ENCODE results near the gene SLC35F3. TPM values are rescaled to one million over a fixed set of nuclear protein-coding genes. Genes with fewer than 3 reads are reported as not detected.

Gene SLC35F3
- total RNA-seq, 1 donor from 2014 or later = 0.57 TPM

DNA sequence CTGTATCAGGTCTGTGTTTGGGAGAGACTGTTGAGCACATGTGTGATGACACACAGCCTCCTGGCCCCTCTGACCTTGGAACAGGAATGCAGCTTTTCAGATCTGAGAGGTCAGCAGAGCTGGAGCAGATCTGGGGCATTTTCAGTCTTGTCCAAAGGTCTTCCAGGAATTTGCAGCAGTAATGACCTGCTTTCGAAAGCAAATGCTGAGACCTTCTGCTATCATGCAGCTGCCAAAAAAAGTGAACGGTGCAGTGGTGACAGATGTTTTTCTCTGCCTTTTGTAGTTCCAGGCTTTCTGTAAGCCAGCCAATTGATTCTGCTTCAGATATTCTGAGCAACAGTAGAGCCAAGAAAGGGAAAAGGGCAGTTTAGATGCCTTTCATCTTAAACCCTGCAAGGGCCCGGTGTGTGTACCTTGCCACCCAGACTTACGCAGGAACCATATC is 331.0 kb downstream of the SLC35F3 start:
- no peak overlapping the region for H3K4me3 Mint-ChIP-seq (ENCODE audit: unreplicated experiment)
- Histone ChIP-seq H3K36me3 (ENCODE audit: insufficient read depth, low read length) (no peaks in the 10 kb centered on the region), H3K79me2 (ENCODE audit: insufficient read depth, low read length) (no peaks in the 10 kb centered on the region), H3K9me3 (ENCODE audit: insufficient read depth, low read depth, low read length) (no peaks in the 10 kb centered on the region), H3K4me1 (ENCODE audit: insufficient read depth, low read length) (no peaks in the 10 kb centered on the region), H3K9ac (ENCODE audit: low read length) (no peak overlapping the region), H2AFZ (ENCODE audit: low read depth, low read length) (no peak overlapping the region), H3K4me2 (ENCODE audit: low read length) (no peak overlapping the region), H3K27ac (ENCODE audit: low read depth, low read length) (no peak overlapping the region), H3K4me3 (ENCODE audit: insufficient read depth, low read depth, low read length) (no peak overlapping the region), H3K27me3 (ENCODE audit: insufficient read depth, low read length) (no peaks in the 10 kb centered on the region), H4K20me1 (ENCODE audit: insufficient read depth, low read length) (no peaks in the 10 kb centered on the region)
- H3K4me1 Mint-ChIP-seq (ENCODE audit: low read depth, unreplicated experiment) = peaks cover 7% of the 10 kb centered on the region
- no peaks in the 10 kb centered on the region for H3K9me3 Mint-ChIP-seq (ENCODE audit: unreplicated experiment)
- TF ChIP-seq, protein P1, sequence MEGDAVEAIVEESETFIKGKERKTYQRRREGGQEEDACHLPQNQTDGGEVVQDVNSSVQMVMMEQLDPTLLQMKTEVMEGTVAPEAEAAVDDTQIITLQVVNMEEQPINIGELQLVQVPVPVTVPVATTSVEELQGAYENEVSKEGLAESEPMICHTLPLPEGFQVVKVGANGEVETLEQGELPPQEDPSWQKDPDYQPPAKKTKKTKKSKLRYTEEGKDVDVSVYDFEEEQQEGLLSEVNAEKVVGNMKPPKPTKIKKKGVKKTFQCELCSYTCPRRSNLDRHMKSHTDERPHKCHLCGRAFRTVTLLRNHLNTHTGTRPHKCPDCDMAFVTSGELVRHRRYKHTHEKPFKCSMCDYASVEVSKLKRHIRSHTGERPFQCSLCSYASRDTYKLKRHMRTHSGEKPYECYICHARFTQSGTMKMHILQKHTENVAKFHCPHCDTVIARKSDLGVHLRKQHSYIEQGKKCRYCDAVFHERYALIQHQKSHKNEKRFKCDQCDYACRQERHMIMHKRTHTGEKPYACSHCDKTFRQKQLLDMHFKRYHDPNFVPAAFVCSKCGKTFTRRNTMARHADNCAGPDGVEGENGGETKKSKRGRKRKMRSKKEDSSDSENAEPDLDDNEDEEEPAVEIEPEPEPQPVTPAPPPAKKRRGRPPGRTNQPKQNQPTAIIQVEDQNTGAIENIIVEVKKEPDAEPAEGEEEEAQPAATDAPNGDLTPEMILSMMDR (IDR thresholded peaks at IDR 0.05; ENCODE audit: insufficient read depth, low read depth, low read length) = no peak
- no peak for TF ChIP-seq EZH2 (IDR thresholded peaks at IDR 0.05; ENCODE audit: insufficient read depth, low read length)
- H3K27me3 Mint-ChIP-seq (ENCODE audit: low read depth, unreplicated experiment) = peaks cover 30% of the 10 kb centered on the region
- no peaks in the 10 kb centered on the region for H3K36me3 Mint-ChIP-seq (ENCODE audit: low read depth, unreplicated experiment)
- FAIRE-seq (no peak), DNase-seq (ENCODE audit: low read depth) (no peak)
- H3K27ac Mint-ChIP-seq (ENCODE audit: unreplicated experiment) = no peak overlapping the region

GRCh38 chr1:234237393-234237792 is 332.9 kb downstream of the SLC35F3 start:
- FAIRE-seq = no peak
- H3K4me3 ChIP-seq (ENCODE audit: insufficient read depth, low read depth, low read length) = no peak overlapping the region
- H4K20me1 ChIP-seq (ENCODE audit: insufficient read depth, low read length) = no peaks in the 10 kb centered on the region
- H3K9ac ChIP-seq (ENCODE audit: low read length) = no peak overlapping the region
- H3K27ac ChIP-seq (ENCODE audit: low read depth, low read length) = no peak overlapping the region
- no peak overlapping the region for H3K4me2 ChIP-seq (ENCODE audit: low read length)
- Mint-ChIP-seq H3K9me3 (ENCODE audit: unreplicated experiment) (peaks cover 4% of the 10 kb centered on the region), H3K27ac (ENCODE audit: unreplicated experiment) (no peak overlapping the region), H3K4me3 (ENCODE audit: unreplicated experiment) (no peak overlapping the region), H3K27me3 (ENCODE audit: low read depth, unreplicated experiment) (peaks cover 23% of the 10 kb centered on the region), H3K4me1 (ENCODE audit: low read depth, unreplicated experiment) (peaks cover 2% of the 10 kb centered on the region), H3K36me3 (ENCODE audit: low read depth, unreplicated experiment) (no peaks in the 10 kb centered on the region)
- no peak overlapping the region for H2AFZ ChIP-seq (ENCODE audit: low read depth, low read length)
- DNase-seq (ENCODE audit: low read depth) = no peak
- H3K9me3 ChIP-seq (ENCODE audit: insufficient read depth, low read depth, low read length) = no peaks in the 10 kb centered on the region
- H3K4me1 ChIP-seq (ENCODE audit: insufficient read depth, low read length) = no peaks in the 10 kb centered on the region
- TF ChIP-seq, protein P1 (IDR thresholded peaks at IDR 0.05; ENCODE audit: insufficient read depth, low read depth, low read length) = no peak
- no peak for TF ChIP-seq EZH2 (IDR thresholded peaks at IDR 0.05; ENCODE audit: insufficient read depth, low read length)
- H3K36me3 ChIP-seq (ENCODE audit: insufficient read depth, low read length) = no peaks in the 10 kb centered on the region
- no peaks in the 10 kb centered on the region for H3K27me3 ChIP-seq (ENCODE audit: insufficient read depth, low read length)
- H3K79me2 ChIP-seq (ENCODE audit: insufficient read depth, low read length) = no peaks in the 10 kb centered on the region

GRCh38 chr1:234238060-234238459 is 333.6 kb downstream of the SLC35F3 start:
- Histone ChIP-seq H4K20me1 (ENCODE audit: insufficient read depth, low read length) (no peaks in the 10 kb centered on the region), H3K79me2 (ENCODE audit: insufficient read depth, low read length) (no peaks in the 10 kb centered on the region), H3K4me1 (ENCODE audit: insufficient read depth, low read length) (no peaks in the 10 kb centered on the region), H3K27ac (ENCODE audit: low read depth, low read length) (no peak overlapping the region), H2AFZ (ENCODE audit: low read depth, low read length) (no peak overlapping the region), H3K4me2 (ENCODE audit: low read length) (no peak overlapping the region), H3K27me3 (ENCODE audit: insufficient read depth, low read length) (no peaks in the 10 kb centered on the region), H3K9me3 (ENCODE audit: insufficient read depth, low read depth, low read length) (no peaks in the 10 kb centered on the region), H3K9ac (ENCODE audit: low read length) (no peak overlapping the region), H3K36me3 (ENCODE audit: insufficient read depth, low read length) (no peaks in the 10 kb centered on the region), H3K4me3 (ENCODE audit: insufficient read depth, low read depth, low read length) (no peak overlapping the region)
- H3K36me3 Mint-ChIP-seq (ENCODE audit: low read depth, unreplicated experiment) = no peaks in the 10 kb centered on the region
- peaks cover 4% of the 10 kb centered on the region for H3K9me3 Mint-ChIP-seq (ENCODE audit: unreplicated experiment)
- H3K27ac Mint-ChIP-seq (ENCODE audit: unreplicated experiment) = no peak overlapping the region
- H3K27me3 Mint-ChIP-seq (ENCODE audit: low read depth, unreplicated experiment) = peaks cover 23% of the 10 kb centered on the region
- no peak overlapping the region for H3K4me3 Mint-ChIP-seq (ENCODE audit: unreplicated experiment)
- peaks cover 2% of the 10 kb centered on the region for H3K4me1 Mint-ChIP-seq (ENCODE audit: low read depth, unreplicated experiment)
- DNase-seq (ENCODE audit: low read depth) (no peak), FAIRE-seq (no peak)
- TF ChIP-seq, protein P1 (IDR thresholded peaks at IDR 0.05; ENCODE audit: insufficient read depth, low read depth, low read length) = no peak
- TF ChIP-seq EZH2 (IDR thresholded peaks at IDR 0.05; ENCODE audit: insufficient read depth, low read length) = no peak

All from astrocyte (in vitro differentiated cells and primary cell).